ENCODE results near the gene PNKD.
"Not testable (repeated sequence)": the region's sequence is repeated elsewhere in the genome, so short reads cannot be mapped to it uniquely, and the experiment has no call there.

PNKD gene

DNA sequence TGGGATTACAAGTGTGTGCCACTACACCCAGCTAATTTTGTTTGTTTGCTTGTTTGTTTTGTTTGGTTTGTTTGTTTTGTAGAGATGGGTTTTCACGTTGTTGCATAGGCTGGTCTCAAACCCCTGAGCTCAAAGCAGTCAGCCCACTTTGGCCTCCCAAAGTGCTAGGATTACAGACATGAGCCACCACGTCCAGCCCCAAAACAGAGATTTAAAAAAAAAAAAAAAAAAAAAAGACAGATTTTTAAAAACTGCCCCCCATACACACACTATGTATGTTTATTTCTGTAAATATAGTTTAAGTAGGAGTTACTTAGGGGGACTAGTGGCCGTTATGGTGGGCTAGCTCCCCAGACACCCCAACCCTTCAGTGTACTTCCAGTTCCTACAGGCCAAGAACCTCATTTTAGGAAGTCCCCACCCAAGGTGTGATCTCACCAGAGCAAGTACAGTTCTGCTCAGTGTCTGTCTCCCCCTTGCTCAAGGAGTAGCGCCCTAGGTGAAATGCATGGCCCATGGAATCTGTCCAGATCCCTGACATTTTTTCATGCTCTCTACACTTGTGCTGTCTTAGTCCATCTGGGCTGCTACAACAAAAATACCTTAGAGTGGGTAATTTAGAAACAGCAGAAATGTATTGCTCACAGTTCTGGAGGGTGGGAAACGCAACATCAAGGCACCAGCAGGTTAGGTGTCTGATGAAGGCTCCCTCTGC is 23.6 kb downstream of the PNKD start:
- DNase-seq, result no peak

DNA sequence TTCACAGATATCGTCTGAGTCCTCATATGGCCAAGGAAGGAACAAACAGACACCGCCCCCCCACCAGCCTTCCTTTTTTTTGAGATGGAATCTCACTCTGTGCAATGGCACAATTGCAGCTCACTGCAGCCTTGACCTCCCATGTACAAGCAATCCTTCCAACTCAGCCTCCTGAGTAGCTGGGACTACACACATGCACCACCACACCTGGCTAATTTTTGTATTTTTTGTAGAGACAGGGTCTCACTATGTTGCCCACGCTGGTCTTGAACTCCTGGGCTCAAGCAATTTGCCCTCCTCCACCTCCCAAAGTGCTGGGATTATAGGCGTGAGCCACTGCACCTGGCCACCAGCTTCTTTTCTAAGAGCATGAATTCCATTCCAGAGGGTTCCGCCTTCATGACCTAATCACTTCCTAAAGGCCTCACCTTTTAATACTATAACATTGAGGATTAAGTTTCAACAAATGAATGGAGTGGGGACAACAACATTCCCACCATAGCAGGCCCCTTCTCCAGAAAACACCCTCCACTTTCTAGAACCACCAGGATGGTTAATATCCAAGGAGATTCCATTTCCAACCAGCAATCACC is 24.2 kb downstream of the PNKD start:
- DNase-seq, result peak; percentile 20

- no peak for DNase-seq
Observed at GRCh38 chr2:218295029-218295428, 24.7 kb downstream of the PNKD start.

GRCh38 chr2:218296200-218296599 is 25.9 kb downstream of the PNKD start:
- DNase-seq, result no peak

DNA sequence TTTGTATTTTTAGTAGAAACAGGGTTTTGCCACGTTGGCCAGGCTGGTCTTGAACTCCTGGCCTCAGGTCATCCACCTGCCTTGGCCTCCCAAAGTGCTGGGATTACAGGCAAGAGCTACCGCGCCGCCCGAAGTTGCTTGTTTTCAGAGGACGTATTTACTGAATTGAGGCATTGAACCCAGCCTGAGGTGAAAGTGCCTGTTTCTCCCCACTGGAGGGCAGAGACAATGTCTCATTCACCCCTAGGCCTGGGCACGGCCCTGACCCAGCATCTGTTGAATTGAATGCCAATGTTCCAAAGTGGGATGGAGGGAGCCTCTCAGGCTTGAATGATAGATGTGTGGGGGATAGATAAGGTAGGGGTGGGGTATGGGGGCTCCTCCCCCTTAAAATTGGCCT is 26.5 kb downstream of the PNKD start:
- no peak for DNase-seq

DNA sequence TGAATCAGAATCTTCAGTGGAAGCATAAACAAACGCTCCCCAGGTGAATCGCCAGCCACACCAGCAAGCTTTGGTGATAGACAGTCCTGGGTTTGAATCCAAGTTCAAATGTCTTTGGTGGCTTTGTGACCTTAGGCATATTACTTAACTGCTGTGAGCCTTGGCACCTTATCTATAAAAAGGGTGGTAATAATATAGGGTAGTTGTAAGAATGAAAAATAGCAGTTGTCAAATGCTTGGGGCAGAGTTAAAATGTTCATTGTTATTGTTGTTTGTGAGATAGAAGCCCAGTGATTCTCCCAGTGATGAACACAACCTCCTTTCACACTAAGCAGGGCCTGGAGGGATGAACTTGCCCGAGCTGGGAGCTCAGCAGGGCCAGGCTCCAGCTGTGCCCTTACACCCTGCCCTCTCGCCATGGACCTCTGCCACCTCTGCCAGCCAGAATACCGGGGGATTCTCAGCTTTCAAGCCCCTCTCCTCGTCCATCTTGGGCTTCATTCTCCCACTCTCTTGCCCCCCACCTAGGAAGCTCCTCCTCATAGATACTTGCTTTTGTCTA is 28.1 kb downstream of the PNKD start:
- no peak for DNase-seq

DNA sequence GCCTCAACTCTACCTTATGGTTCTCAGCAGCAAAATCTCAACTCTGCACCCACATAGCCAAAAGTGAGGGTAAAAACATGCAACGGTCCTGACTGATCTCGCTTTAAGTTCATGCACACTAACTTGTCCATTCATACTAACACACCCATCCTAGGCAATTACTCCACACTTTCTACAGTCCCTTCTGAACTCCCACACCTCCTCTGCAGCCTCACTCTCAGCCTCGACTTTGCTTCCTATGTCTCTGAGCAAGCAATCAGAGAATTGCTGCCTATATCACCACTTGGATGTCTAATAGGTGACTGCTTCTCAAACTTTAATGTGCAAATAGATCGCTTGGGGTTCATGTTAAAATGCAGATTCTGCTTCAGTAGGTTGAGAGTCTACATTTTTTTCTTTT is 29.8 kb downstream of the PNKD start:
- DNase-seq, result no peak

GRCh38 chr2:218301176-218301819 is 31.0 kb downstream of the PNKD start:
- peak; percentile 93 for DNase-seq

DNA sequence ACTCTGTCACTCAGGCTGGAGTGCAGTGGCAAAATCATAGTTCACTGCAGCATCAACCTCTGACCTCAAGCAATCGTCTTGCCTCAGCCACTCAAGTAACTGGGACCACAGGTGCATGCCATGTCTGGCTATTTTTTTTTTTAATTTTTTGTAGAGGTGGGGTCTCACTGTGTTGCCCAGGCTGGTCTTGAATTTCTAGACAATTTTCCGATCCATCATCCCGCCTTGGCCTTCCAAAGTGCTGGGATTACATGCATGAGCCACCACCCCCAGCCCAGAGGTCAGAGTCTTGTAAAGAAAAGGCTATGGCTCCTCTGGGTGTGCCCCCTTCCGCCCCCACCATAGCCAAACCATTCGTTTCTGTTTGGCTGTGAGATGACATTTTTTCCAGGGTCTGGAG is 35.1 kb downstream of the PNKD start:
- DNase-seq, result no peak

- DNase-seq, result no peak
Observed at GRCh38 chr2:218306184-218306920, 36.0 kb downstream of the PNKD start.

DNA sequence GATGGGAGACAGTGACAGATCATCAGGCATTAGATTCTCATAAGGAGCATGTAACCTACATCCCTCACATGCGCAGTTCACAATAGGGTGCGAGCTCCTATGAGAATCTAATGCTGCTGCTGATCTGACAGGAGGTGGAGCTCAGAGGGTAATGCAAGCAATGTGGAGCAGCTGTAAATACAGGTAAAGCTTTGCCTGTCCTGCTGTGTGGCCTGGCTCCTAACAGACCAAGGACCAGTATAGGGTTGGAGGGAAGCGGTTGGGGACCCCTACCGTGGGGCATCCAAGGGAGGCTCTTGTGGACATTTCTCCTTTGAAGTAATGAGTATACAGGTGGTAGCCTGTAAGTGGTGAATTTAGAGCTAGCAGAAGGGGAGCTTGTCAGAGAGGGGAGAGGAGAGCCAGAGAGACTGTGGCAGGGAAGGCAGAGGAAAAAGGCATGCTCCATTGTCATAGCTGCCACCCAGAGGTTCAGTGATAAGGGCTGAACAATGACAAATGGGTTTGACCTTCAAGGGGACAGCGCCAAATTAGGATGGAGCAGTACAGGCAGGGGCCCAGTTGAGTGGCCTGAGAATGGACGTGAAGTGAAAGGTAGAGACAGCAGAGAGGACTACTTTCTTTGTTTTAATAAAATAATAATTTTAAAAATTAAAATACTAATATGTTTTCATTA is 37.2 kb downstream of the PNKD start:
- DNase-seq, result no peak

DNA sequence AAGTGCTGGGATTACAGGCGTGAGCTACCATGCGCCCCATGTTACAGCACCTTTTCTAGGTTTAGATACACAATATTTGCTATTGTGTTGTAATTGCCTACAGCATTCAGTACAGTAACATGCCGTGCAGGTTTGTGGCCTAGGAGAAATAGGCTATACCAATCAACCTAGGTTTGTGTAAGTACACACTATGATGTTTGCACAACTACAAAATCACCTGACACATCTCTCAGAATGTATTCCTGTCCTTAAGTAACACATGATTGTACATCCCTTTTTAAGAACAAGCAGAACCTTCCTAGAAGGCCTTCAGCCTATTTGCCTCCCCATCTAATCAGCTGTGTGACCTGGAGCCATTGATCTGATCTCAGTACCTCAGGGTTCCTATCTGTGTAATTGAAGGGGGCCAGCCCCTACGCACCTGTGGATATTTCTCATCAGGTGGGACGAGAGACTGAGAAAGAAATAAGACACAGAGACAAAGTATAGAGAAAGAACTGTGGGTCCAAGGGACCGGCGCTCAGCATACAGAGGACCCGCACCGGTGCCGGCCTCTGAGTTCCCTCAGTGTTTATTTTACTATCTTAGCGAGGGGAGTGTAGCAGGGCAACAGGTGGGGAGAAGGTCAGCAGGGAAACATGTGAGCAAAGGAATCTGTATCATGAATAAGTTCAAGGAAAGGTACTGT is 40.7 kb downstream of the PNKD start:
- DNase-seq, result no peak

DNA sequence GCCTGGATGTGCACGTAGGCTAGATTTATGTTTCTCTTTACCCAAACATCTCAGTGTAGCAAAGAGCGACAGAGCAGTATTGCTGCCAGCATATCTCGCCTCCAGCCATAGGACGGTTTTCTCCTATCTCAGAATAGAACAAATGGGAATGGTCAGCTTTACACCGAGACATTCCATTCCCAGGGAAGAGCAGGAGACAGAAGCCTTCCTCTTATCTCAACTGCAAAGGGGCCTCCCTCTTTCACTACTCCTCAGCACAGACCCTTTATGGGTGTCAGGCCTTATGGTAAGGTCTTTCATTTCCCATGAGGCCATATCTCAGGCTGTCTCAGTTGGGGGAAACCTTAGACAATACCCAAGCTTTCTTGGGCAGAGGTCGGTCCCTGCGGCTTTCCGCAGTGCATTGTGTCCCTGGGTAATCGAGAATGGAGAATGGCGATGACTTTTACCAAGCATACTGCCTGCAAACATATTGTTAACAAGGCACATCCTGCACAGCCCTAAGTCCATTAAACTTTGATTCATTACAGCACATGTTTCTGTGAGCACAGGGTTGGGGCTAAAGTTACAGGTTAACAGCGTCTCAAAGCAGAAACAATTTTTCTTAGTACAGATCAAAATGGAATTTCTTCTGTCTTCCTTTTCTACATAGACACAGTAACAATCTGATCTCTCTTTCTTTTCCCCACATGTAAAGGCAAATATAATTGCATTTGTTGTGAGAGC is 41.4 kb downstream of the PNKD start:
- not testable (repeated sequence) for DNase-seq

DNA sequence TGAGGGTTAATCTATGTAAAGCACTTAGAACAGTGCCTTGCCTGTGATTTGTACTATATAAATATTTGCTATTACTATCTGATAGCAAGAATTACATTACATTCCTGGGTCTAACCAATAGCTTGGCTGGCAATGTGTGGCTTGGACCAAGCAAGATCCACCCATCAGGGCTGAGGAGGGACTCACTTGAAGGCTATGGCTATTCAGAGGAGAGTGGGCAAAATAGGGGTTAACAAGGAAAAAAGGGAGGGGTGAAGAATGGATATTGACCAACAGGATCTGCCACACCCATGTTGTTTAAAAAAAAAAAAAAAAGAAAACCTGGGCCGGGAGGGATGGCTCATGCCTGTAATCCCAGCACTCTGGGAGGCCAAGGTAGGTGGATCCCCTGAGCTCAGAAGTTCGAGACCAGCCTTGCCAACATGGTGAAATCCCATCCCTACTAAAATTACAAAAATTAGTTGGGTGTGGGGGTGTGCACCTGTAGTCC is 42.0 kb downstream of the PNKD start:
- no peak for DNase-seq

DNA sequence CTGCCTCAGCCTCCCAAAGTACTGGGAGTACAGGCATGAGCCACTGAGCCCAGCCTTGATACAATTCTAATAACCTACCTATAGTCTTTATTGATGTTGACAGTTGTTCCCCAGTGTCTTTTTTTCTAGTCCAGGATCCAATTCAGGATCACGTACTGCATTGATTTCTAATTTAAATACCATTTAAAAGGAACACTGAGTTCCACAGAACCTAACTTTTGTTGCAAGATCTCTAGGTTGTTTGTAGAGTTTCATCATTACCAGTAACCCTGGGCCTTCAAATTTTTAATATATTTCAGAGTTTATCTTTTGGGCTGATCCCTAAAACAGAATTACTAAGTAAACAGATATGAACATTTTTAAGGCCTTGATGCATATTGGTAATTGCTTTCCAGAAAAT is 43.0 kb downstream of the PNKD start:
- no peak for DNase-seq

DNA sequence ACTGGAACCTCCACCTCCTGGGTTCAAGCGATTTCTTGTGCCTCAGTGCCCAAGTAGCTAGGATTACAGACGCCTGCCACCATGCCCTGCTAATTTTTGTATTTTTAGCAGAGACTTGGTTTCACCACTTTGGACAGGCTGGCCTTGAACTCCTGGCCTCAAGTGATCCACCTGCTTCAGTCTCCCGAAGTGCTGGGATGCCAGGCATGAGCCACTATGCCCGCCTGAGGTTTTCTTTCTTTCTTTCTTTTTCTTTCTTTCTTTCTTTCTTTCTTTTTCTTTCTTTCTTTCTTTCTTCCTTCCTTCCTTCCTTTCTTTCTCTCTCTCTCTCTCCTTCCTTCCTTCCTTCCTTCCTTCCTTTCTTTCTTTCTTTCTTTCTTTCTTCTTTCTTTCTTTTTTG is 44.4 kb downstream of the PNKD start:
- DNase-seq, result not testable (repeated sequence)

DNA sequence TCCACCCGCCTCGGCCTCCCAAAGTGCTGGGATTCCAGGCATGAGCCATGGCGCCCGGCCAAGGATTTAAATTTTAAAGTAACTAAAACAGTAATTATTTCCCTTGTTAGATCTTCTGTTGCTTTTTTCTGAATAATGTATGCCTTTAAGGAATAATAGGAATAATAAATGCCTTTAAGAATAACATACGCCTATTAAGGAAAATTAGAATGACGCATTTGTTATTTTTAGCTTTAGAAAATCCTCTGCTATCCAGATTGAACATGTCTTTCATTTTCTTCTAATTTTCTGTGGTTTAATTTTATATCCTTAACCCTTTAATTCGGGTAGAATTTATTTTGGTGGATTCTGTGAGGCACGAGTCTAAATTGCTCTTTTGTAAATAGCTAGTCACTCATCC is 45.1 kb downstream of the PNKD start:
- no peak for DNase-seq

DNA sequence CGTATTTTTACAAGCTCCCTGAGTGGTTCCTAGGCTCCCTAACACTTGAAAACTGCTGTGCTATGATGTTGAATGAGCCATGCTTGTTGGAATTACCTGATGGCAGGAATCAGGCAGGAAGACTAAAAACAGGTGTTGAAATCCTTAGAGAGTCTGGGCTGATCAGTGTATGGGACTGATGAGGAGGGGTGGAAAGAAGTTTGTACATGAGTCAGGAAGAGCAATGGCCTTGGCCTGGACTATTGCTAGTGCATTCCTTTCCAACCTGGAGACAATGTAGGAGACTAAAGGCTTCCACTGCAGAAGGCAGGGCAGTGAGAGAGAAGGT is 46.9 kb downstream of the PNKD start:
- DNase-seq, result no peak

DNA sequence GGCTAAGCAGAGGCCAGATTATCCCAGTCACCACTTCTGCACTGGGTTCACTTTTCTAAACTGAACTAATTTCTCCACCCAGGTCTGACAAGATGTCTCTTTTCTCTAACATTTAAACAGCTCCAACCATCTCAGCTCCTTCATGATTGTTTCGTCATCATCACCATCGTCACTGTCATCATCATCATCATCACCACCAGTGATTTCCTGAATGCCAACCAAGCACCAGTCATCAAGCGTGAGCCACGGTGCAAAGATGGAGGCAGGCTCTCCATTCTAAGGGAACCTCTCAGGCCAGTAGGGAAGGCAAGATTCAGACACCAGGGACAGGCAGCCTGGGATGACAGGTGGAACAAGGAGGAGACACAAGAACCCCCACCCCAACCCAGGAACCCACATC is 47.5 kb downstream of the PNKD start:
- DNase-seq, result no peak

DNA sequence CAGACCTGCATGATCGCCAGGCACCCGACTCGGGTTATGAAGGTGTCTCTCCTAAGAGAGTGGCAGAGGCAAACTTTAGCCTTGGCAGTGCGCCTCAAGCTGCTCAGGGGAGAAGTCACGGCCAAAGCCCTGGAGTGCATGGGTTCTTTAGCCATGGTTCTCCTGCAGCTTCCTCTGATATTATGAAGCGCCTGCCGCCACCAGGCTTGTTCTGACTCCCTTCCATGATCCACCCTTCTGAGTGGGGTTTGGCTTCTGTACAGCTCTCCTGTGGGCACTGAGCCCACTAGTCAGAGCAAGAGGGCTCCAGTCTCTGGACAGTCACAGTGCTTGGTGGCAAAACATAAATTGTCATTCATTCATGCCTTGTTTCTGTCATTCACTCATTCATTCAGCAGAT is 47.9 kb downstream of the PNKD start:
- DNase-seq, result no peak

DNA sequence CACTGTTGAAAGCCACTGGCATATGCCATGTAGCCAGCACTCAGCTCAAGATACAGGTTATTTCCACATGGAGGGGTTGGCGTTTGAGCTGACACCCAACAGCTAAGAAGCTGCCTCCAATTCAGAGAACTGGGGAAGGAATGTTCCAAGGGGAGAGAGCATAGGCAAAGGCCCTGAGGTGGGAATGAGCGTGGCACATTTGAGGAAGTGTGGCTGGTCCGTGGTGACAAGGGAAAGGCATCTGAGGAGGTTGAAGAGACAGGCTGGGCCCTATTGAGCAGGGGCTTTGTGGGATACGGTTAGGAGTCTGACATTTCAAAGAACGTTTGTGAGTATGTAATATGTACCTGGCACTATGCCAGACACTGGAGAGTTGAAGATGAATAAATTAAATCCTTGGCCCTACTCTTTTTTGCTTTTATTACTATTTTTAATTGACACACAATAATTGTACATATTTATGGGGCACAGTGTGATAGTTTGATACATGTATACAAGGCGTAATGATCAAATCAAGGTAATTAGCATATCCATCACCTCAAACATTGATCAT is 49.6 kb downstream of the PNKD start:
- DNase-seq, result no peak

Measured in NCI-H82 (cell line).